ENCODE measurements around the gene EFEMP2.

Gene EFEMP2

DNA sequence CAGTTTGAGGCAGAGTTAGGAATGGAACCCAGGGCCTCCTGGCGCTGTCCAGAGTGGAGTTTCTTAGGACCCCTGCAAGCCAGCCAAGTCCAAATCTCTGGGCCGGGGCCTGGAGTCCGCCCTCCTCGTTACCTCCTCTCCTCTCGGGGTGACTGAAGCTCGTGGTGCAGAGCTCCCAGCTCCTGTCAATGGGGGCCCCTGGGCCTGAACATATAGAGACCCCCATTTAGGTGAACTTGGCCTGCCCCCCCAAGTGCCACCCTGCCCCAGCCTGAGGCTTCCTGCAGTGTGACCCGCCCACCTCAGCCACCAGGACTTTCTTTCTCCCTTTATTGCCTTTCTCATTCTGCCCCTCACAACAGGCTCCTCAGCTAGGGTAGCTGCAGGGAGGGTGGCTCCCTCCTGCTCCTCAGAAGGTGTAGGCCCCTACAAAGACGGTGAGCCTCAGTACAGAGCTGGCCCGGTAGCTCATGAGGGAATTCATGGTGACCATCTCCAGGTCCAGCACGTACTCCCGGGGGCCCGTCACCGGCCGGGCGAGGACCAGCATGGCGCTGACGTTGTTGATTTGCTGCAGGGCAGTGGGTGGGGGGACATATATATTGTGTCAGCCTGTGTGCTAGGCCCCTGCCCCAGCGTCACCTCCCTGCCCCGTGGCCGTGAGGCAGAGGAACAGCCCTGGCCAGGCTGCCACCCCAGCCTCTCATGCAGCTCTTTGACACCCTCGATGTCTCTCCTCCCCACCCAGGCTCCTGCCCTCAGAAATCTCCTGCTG lies 5.9 kb downstream of the EFEMP2 start:
- DNase-seq (ENCODE audit: low read depth in 1 of 2, low spot score in 1 of 2): no peak

DNA sequence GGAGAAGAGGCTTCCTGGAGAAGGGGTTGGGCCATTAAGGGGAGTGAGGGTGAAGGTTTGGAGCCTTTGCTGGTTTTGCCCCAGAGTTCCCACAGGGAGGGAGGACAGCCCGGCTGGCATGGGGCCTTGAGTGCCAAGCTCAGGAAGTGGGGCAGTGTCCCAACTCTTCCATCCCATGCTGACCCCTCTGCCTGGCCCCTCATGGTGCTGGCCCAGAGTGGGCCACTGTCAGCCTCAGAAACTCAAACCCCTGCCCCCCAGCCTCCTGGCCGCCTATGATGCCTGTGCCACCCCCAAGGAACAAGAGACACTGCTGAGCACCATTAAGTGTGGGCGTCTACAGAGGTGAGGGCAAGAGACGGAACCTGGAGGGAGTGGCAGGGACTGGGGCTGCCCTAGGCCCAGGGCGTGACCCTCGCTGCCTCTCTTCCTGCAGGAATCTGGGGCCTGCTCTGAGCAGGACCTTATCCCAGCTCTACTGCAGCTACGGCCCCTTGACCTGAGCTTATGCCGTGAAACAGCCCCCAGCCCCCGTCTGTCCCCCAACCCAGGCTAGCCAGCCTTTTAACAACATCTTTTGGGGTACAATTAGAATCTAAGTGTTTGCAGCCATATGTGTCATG lies 6.9 kb downstream of the EFEMP2 start:
- DNase-seq (ENCODE audit: low read depth in 1 of 2, low spot score in 1 of 2): no peak

DNA sequence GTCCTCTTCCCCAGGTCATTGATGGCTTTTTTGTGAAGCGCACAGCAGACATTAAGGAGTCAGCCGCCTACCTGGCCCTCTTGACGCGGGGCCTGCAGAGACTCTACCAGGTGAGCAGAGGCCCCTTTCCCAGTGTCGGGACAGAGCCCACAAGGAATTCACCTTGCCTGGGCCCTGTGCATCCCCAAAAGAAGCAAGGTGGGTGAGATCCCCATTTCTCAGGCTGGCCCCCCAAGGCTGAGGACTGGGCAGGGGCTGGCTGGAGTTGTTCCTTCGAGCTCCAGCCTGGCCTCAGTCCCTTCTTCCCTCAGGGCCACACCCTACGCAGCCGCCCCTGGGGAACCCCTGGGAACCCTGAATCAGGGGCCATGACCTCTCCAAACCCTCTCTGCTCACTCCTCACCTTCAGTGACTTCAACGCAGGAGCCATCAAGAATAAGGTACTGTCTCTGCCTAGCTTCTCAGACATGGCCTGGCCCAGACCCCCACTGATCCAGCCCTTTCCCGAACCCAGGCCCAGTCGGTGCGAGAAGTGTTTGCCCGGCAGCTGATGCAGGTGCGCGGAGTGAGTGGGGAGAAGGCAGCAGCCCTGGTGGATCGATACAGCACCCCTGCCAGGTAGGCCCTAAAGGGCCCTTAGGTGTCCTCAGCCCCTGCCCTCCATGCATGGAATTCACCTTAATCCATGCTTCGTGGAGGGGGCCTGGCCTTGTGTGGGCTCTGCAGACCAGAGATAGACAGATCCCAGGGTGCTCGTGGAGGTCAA lies 7.7 kb downstream of the EFEMP2 start:
- no peak for DNase-seq (ENCODE audit: low read depth in 1 of 2, low spot score in 1 of 2)

DNA sequence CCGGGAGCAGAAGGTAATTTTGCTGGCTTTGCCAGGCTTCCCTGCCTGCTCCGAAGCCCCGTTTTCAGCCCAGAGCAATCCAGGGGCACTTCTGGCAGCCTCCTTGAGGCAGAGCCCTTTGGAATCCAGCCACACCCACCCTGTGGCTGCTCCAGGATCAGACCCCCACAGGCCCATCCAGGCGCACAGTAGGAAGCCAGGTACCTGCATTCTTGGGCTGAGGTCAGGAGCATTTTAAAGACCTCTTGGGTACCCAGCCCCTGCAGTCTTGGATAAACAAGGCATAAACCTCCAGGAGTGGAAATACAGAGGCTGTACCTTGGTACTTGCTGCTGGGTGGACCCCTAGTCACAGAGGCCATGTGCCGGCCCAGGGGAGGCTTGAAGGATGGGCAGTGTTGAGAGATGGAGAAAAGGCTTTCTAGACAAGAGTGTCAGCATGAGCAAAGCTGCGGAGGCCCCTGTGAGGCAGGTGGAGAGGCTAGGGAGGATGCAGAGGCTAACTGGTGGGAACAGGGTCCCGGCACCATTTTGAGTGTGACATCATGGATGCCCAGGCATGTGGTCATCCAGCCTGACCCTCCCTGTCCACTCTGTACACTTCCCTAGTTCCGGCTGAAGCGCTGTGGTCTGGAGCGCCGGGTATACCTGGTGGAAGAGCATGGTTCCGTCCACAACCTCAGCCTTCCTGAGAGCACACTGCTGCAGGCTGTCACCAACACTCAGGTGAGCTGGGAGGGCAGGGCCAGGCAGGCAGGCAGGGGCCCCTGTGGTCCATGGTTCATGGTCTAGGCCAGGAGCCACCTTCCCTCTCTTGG lies 8.5 kb downstream of the EFEMP2 start:
- no peak for DNase-seq (ENCODE audit: low read depth in 1 of 2, low spot score in 1 of 2)

DNA sequence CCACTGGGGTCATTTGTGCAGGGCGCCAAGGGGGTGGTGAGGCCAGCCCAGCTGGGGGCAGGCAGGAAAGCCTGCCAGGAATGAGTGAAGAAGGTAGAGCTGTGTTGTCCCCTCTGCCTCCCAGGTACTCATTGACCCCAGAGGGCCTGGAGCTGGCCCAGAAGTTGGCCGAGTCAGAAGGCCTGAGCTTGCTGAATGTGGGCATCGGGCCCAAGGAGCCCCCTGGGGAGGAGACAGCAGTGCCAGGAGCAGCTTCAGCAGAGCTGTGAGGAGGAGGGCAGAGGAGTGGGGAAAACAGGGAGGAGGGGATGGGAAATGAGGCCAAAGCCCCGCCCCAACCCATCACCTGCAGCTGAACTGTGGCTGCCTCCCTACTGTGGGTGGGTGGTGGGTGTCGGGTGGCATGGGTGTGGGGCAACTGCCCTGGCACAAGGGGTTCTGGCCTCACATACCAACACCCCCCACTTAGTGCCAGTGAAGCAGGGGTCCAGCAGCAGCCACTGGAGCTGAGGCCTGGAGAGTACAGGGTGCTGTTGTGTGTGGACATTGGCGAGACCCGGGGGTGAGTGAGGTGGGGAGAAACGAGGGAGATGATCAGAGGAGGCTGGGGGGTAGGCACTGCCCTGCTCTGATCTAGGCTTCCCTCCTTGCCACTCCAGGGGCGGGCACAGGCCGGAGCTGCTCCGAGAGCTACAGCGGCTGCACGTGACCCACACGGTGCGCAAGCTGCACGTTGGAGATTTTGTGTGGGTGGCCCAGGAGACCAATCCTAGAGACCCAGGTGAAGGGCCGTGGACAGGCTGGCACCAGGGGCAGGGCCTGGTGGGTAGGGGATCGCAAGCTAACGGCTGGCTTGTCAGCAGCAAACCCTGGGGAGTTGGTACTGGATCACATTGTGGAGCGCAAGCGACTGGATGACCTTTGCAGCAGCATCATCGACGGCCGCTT lies 9.4 kb downstream of the EFEMP2 start:
- no peak for DNase-seq (ENCODE audit: low read depth in 1 of 2, low spot score in 1 of 2)

DNA sequence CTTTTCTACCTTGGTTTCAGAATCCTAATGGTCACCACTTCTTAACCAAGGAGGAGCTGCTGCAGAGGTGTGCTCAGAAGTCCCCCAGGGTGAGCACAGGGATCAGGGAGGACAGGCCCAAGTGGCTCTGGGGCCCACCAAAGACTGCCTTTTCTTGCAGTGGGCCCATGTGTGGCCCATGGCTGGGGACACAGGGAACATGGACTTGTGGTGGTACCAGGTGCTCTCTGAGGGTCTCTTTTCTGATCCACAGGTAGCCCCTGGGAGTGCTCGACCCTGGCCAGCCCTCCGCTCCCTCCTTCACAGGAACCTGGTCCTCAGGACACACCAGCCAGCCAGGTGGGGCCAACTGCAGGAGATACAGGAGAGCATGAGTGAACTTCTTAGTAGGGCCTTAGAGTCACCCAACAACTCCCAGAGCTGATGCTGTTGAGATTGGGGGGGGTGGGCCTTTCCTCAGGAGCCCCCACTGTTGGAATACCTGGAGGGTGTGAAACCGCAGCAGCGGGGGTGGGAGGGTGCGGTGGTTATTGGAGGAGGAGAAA lies 10.3 kb downstream of the EFEMP2 start:
- DNase-seq (ENCODE audit: low read depth in 1 of 2, low spot score in 1 of 2): no peak

DNA sequence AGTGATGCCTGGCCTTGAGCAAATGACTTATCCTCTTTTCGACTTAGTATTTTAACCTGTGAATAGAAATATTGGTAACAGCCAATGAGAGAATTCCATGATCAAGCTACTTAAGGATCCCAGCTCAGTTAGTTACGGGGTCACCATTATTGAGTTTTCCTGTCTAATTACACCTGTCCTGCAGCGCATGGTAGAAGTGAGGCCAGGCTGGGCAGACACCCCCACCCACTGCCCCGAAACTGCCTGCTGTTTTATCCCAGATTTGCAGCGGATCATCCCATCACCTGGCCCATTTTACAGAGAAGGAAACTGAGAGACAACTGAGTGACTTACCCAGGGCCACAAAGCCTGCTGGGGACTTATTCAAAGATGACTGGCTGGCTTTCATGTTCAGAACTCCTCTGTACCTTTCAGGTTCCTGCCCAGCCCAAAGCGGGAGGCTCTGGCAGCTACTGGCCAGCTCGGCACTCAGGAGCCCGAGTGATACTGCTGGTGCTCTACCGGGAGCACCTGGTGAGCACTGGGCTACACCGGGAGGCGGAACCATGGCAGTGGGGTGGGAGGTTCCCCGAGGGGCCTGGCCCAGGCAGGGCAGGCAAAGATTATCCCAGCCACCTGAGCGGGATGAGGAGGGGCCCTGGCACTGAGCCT lies 10.9 kb downstream of the EFEMP2 start:
- no peak for DNase-seq (ENCODE audit: low read depth in 1 of 2, low spot score in 1 of 2)

DNA sequence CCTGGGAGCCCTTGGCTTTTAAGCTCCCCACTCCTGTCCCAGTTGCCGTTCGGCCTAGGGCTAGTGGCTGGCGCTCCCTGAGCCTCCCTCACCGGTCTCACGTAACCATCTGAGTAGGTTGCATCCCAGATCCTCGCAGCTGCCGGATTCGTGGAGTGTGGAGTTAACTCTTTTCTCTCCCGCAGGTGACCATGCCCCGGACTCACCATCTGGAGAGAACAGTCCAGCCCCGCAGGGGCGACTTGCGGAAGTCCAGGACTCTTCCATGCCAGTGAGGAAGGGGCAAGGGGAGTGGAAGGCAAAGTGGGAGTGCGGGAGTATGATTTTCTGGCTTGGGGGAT lies 11.5 kb downstream of the EFEMP2 start:
- DNase-seq (ENCODE audit: low read depth in 1 of 2, low spot score in 1 of 2): no peak

DNA sequence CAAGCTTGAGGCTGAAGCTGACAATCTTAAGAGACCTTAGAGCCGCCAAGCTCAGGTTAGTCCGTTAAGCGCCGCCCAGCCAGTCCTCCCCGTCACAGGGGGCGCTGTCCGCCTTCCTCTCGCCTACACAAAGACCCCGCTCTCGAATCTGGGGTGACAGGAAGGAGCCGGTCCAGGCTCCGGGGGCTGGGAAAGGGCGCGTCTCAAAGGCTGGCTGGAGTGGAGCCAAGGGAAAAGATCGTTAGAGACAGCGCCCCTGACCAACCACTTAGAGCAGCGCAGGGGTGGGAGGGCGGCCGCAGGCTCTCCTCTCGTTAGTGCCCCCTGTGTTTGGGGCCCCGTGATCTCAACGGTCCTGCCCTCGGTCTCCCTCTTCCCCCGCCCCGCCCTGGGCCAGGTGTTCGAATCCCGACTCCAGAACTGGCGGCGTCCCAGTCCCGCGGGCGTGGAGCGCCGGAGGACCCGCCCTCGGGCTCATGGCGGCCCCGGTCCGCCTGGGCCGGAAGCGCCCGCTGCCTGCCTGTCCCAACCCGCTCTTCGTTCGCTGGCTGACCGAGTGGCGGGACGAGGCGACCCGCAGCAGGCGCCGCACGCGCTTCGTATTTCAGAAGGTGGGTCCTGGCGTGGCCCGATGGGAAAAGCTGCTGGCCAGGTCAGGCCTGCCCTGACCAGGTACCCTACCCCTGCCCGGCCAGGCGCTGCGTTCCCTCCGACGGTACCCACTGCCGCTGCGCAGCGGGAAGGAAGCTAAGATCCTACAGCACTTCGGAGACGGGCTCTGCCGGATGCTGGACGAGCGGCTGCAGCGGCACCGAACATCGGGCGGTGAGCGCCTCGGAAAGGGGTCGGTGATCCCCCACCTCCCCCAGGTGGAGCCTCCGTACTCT lies 12.1 kb downstream of the EFEMP2 start, which contains the start of gene MUS81:
TSS of gene MUS81 (plus strand) at position 156 of the 887 bp plus-strand sequence. CDS start at position 477, 321 bp downstream.
- DNase-seq (ENCODE audit: low read depth in 1 of 2, low spot score in 1 of 2): peak; percentile 93 to 96

DNA sequence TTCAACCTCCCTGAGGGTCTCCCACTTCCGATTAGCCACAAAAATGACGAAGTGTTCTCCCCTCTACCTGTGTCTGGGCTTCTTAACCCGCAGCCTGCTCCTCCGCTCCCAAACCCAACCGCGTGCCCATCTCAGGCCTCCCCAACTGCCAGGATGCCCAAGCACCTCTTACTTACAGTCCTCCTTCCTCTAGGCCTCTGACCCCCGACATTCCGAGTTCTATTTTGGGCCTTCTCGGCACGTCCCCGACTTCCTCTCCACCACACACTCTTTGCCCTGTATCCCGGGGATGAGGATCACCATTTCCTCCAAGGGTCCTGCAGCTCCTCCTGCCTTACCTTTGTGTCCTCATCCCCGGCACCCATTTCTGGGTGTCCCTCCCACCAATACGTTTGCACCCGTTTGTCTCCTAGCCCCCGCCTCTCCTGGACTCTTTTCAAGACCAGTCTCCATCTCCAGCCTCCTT lies 12.8 kb downstream of the EFEMP2 start:
- DNase-seq (ENCODE audit: low read depth in 1 of 2, low spot score in 1 of 2): peak in 1 of 2 donors; percentile 26

DNA sequence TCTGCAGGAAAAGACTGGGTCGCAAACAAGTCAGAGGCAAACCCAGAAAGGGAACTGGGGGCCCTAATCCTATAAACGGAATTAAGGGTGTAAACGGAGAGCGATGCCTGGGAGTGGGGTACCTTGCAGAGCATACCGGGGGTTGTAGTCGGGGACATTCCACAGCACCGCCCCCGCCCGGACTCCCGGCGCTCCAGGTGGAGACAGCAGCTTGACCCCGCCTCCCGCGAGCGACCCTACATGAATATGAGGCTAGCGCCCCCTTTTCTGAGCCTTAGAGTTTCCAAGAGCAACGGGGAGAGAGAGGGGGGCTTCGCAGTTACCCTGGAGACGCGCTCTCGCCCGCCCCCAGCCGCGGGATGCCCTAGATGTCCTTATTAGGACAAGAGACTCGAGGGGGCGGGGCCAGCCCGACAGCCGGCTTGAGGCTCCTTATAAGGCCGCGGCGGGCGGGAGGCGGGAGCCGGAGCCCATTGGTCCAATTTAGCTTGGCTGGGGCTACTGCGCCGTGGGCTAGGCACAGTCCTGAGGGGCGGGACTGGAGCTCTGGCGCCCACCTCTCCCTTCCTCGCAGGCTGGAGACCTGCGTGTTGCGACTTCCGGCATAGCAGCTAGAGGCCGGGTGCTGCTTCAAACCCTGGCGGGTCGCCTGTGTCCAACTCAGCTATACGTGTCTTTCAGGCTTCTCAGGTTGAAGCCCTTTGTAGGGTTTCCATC lies 13.3 kb downstream of the EFEMP2 start:
- peak; percentile 93 to 94 for DNase-seq (ENCODE audit: low read depth in 1 of 2, low spot score in 1 of 2)

DNA sequence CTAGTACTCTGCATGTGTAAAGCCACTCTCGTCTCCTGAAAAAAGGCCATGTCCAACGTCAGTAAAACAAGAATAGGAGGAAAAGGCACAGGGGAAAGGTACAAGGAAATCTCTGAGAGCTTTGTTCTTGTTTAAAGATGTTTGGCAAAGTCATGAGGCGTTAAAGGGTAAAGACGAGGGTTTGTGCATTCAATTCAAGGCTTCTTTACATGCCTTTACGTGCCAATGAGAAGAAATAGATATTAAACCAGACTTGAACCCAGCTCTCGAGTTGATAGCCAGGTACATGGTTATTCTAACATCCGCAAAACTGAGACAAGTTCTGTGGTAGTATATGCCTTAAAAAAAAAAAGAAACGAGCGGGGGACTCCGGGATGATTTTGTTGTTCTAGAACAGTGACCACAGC lies 13.9 kb downstream of the EFEMP2 start:
- no peak for DNase-seq (ENCODE audit: low read depth in 1 of 2, low spot score in 1 of 2)

DNA sequence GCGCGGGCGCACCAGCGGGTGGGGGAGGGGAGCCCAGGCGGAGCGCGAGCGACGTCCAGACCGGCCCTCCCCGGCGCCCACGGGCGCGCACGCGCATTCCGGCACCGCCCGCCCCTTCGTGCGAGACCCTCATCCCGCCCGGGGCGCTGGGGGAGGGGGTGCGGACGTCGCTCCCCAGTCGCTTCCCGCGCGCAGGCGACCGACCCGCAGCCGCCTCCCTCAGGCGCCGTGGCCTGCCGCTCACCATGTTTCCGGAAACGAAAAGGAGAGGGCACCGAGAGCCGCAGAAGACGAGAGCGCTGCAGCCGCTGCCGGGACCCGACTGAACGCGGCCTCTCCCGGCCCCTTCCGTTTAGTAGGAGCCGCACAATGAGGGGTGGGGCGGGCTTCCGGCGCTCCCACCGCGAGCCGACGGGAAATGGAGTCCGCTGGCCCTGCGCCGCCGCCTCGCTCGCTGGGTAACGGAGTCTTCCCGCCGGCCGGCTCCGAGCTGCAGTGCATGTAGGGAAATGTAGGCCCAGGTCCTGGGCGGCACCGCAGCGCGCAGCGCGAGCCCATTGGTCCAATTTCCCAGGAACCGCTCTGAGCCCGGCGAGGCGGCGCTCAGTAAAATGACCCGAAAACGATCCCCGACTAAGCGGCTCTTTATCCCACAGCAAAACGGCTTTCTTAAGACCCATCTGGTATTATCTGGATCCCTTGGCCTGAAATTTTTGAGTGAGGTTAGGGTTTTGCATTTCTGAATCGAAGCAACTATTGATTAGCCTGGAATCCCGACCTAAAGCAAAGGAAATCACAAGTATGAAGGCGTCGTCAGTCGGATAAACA lies 14.5 kb downstream of the EFEMP2 start, which contains the start of gene CFL1:
TSS of gene CFL1 (minus strand) at position 328 of the 828 bp plus-strand sequence. CDS start at position 247, 81 bp downstream.
- DNase-seq (ENCODE audit: low read depth in 1 of 2, low spot score in 1 of 2): peak; percentile 93 to 96

DNA sequence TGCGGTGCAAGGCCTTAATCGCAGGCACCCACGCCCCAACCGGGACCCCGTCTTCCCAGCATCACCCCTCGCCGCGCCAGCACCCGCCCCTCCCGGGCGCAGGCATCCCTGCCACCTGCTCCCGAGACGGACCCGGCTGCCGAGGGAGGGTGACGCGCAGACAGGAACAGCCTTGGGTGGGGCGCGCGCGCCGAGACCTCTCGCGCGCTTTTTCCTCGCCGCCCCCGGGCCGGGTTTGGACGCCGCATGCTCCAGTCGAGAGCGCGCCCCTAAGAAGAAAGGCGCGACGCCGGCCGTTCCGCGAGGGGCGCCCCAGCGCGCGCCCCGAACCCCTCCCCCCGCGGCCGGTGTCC lies 15.1 kb downstream of the EFEMP2 start:
- DNase-seq (ENCODE audit: low read depth in 1 of 2, low spot score in 1 of 2): peak in 1 of 2 donors; percentile 52

DNA sequence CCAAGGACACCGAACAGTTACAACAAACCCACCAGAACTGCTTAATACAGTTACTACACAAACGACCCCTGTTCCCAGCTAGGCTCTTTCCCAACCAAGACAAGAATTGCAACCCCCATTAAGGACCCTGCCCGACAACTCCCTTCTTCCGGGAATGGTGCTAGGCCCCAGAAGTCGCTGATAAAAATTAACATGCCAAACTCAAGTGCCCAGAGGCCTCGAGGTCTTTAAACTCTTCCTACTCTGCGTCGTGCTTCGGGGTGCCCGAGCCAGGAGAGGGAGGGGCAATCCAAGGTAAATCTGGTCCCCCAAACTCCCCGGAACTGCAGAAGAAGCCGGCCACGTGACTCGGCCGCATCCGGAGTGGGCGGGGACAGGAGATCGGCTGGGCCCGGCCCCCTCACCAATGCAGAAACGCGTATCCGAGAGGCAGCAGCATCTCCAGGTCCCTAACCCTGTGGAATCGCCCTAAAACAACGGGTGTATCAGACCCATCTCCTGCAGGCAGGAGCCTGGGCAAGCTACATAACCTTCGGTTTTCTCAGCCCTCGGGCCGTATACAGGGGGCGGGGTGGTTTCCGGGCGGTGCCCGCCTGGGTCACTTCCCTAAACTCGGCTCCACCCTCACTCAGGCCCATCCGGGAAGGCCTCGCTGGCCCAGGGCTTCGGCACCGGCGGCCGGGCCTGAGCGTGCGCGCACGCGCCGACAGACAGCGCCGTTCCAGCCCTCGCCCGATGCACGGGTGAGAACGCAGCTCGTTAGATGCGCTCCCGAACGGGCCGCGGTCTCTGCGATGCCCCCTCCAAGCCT lies 15.7 kb downstream of the EFEMP2 start:
- peak; percentile 68 to 75 for DNase-seq (ENCODE audit: low read depth in 1 of 2, low spot score in 1 of 2)

DNA sequence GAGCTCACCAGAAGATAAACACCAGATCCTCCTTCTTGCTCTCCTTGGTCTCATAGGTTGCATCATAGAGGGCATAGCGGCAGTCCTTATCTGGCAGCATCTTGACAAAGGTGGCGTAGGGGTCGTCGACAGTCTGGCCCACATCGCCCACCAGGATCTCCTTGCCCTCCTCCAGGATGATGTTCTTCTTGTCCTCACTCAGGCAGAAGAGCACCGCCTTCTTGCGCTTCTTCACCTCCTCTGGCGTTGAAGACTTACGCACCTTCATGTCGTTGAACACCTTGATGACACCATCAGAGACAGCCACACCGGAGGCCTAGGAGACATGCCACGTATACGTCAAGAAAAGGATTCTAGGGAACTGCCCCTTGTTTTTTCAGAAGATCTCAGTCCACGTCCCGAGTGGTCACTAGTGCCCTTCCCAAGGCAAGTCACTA lies 16.7 kb downstream of the EFEMP2 start:
- DNase-seq (ENCODE audit: low read depth in 1 of 2, low spot score in 1 of 2): no peak

Measured in stimulated activated CD4-positive, alpha-beta T cell treated with anti-CD3 and anti-CD28 coated beads, Interleukin-15, amount 100 ng/mL, for 1 hour (primary cell).